Daoy (cell line): Measurements from ENCODE around the gene PPFIA3. TPM values are rescaled to one million over a fixed set of nuclear protein-coding genes. Genes with fewer than 3 reads are reported as not detected.

Source experiments
- DNase-seq: peaks from one replicate; pipeline ENCODE4 v3.0.0-alpha.2; 2015; ENCODE audit warnings: low read depth
- total RNA-seq: library from RNA; depleted of rRNA; stranded (reverse); fragments of >200 nt; shearing (Covaris generic); gene quantifications from 2 replicates; pipeline ENCODE4 v1.2.3, GENCODE V29; 2014; rRNA removed

PPFIA3 gene
- 5.4 and 10.4 TPM in 2 replicates for total RNA-seq

GRCh38 chr19:49119411-49120324 is at the start of gene PPFIA3:
Gene PPFIA3, plus strand, starts transcription at chr19:49119544. Its CDS starts 8,330 bp downstream, at chr19:49127874.
- DNase-seq: peak; percentile 72

GRCh38 chr19:49070416-49070815 is 48.9 kb upstream of the PPFIA3 start:
- DNase-seq: no peak

GRCh38 chr19:49071860-49072547 is 47.3 kb upstream of the PPFIA3 start:
- no peak for DNase-seq

- peak; percentile 66 for DNase-seq
Observed at GRCh38 chr19:49073514-49074378, 45.6 kb upstream of the PPFIA3 start.

- DNase-seq: peak; percentile 73
Observed at GRCh38 chr19:49074869-49075268, 44.5 kb upstream of the PPFIA3 start.

GRCh38 chr19:49080392-49080791 is 39.0 kb upstream of the PPFIA3 start:
- no peak for DNase-seq

- DNase-seq: no peak
Observed at GRCh38 chr19:49081273-49081672, 38.1 kb upstream of the PPFIA3 start.

- DNase-seq: no peak
Observed at GRCh38 chr19:49084206-49085019, 34.9 kb upstream of the PPFIA3 start.

- peak; percentile 100 for DNase-seq
Observed at GRCh38 chr19:49085020-49085867, 34.1 kb upstream of the PPFIA3 start, which contains the start of gene SNRNP70. Gene SNRNP70, plus strand, starts transcription at chr19:49085451. Its CDS starts 964 bp downstream, at chr19:49086415.

- DNase-seq: no peak
Observed at GRCh38 chr19:49085868-49086232, 33.5 kb upstream of the PPFIA3 start.

GRCh38 chr19:49086296-49086695 is 33.0 kb upstream of the PPFIA3 start:
- no peak for DNase-seq

GRCh38 chr19:49091391-49092038 is 27.8 kb upstream of the PPFIA3 start:
- no peak for DNase-seq

GRCh38 chr19:49092686-49093085 is 26.7 kb upstream of the PPFIA3 start:
- DNase-seq: no peak

- DNase-seq: no peak
Observed at GRCh38 chr19:49094505-49095482, 24.6 kb upstream of the PPFIA3 start.

- peak; percentile 82 for DNase-seq
Observed at GRCh38 chr19:49097453-49098288, 21.7 kb upstream of the PPFIA3 start.

GRCh38 chr19:49098795-49099194 is 20.5 kb upstream of the PPFIA3 start:
- no peak for DNase-seq

GRCh38 chr19:49101160-49101559 is 18.2 kb upstream of the PPFIA3 start:
- DNase-seq: no peak
